GM19463 (cell line): ENCODE measurements around the gene PLEKHA7.
A peak's percentile ranks its signal among the peaks of the same experiment; 100 is the strongest.
"Not testable (repeated sequence)": the region's sequence is repeated elsewhere in the genome, so short reads cannot be mapped to it uniquely, and the experiment has no call there.

Source experiments
- ATAC-seq: cut with Tn5 transposase; IDR thresholded peaks from one replicate; pipeline ENCODE4 v1.9.1; 2021; ENCODE audit warnings: mild to moderate bottlenecking, moderate library complexity; ENCODE audit not compliant: unreplicated experiment

Gene PLEKHA7

GRCh38 chr11:16918543-16919182 is 95.6 kb downstream of the PLEKHA7 start:
- not testable (repeated sequence) for ATAC-seq

GRCh38 chr11:16917941-16918340 is 96.3 kb downstream of the PLEKHA7 start:
- no peak for ATAC-seq

GRCh38 chr11:16912692-16913111 is 101.5 kb downstream of the PLEKHA7 start:
- ATAC-seq: no peak

- no peak for ATAC-seq
Measured at GRCh38 chr11:16911658-16912057, 102.6 kb downstream of the PLEKHA7 start.

- no peak for ATAC-seq
Measured at GRCh38 chr11:16911186-16911585, 103.0 kb downstream of the PLEKHA7 start.

GRCh38 chr11:16909359-16910035 is 104.7 kb downstream of the PLEKHA7 start:
- ATAC-seq: peak; percentile 67

GRCh38 chr11:16905375-16905774 is 108.8 kb downstream of the PLEKHA7 start:
- ATAC-seq: no peak

GRCh38 chr11:16904761-16905160 is 109.5 kb downstream of the PLEKHA7 start:
- not testable (repeated sequence) for ATAC-seq

GRCh38 chr11:16902781-16903378 is 111.3 kb downstream of the PLEKHA7 start:
- peak; percentile 48 for ATAC-seq

- ATAC-seq: peak; percentile 70
Measured at GRCh38 chr11:16902182-16902581, 112.0 kb downstream of the PLEKHA7 start.

GRCh38 chr11:16900491-16900890 is 113.7 kb downstream of the PLEKHA7 start:
- no peak for ATAC-seq

GRCh38 chr11:16899708-16900303 is 114.4 kb downstream of the PLEKHA7 start:
- no peak for ATAC-seq

- ATAC-seq: no peak
Measured at GRCh38 chr11:16898274-16898985, 115.8 kb downstream of the PLEKHA7 start.

- no peak for ATAC-seq
Measured at GRCh38 chr11:16897470-16898061, 116.6 kb downstream of the PLEKHA7 start.

GRCh38 chr11:16896729-16897469 is 117.3 kb downstream of the PLEKHA7 start:
- ATAC-seq: no peak

GRCh38 chr11:16895306-16895705 is 118.9 kb downstream of the PLEKHA7 start:
- ATAC-seq: no peak

GRCh38 chr11:16893456-16894066 is 120.7 kb downstream of the PLEKHA7 start:
- no peak for ATAC-seq

- no peak for ATAC-seq
Measured at GRCh38 chr11:16891964-16892363, 122.2 kb downstream of the PLEKHA7 start.

- no peak for ATAC-seq
Measured at GRCh38 chr11:16891165-16891564, 123.0 kb downstream of the PLEKHA7 start.

- no peak for ATAC-seq
Measured at GRCh38 chr11:16890442-16890841, 123.8 kb downstream of the PLEKHA7 start.
